ENCODE results near the gene MSRB1. TPM values are rescaled to one million over a fixed set of nuclear protein-coding genes. Genes with fewer than 3 reads are reported as not detected.
"Not testable (repeated sequence)": the region's sequence is repeated elsewhere in the genome, so short reads cannot be mapped to it uniquely, and the experiment has no call there.

Gene MSRB1
- total and polyA plus RNA-seq, 2 of the 13 experiments (the other 11 are each of a cell fraction or from before 2014, with no cell fraction given) = 32.1 to 75.4 TPM

DNA sequence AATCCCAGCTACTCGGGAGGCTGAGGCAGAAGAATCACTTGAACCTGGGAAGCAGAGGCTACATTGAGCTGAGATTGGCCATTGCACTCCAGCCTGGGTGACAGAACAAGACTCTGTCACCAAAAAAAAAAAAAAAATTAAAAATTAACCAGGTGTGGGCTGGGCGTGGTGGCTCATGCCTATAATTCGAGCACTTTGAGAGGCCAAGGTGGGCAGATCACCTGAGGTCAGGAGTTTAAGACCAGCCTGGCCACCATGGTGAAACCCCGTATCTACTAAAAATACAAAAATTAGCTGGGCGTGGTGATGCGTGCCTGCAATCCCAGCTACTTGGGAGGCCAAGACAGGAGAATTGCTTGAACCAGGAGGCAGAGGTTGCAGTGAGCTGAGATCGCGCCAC, 3.2 kb downstream of the MSRB1 start (continued):
- TF ChIP-seq, protein P1, sequence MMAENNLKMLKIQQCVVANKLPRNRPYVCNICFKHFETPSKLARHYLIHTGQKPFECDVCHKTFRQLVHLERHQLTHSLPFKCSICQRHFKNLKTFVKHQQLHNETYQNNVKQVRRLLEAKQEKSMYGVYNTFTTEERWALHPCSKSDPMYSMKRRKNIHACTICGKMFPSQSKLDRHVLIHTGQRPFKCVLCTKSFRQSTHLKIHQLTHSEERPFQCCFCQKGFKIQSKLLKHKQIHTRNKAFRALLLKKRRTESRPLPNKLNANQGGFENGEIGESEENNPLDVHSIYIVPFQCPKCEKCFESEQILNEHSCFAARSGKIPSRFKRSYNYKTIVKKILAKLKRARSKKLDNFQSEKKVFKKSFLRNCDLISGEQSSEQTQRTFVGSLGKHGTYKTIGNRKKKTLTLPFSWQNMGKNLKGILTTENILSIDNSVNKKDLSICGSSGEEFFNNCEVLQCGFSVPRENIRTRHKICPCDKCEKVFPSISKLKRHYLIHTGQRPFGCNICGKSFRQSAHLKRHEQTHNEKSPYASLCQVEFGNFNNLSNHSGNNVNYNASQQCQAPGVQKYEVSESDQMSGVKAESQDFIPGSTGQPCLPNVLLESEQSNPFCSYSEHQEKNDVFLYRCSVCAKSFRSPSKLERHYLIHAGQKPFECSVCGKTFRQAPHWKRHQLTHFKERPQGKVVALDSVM (CRISPR knock-in tag; IDR thresholded peaks at IDR 0.05) = peak; percentile 77
- TF ChIP-seq, protein P2, sequence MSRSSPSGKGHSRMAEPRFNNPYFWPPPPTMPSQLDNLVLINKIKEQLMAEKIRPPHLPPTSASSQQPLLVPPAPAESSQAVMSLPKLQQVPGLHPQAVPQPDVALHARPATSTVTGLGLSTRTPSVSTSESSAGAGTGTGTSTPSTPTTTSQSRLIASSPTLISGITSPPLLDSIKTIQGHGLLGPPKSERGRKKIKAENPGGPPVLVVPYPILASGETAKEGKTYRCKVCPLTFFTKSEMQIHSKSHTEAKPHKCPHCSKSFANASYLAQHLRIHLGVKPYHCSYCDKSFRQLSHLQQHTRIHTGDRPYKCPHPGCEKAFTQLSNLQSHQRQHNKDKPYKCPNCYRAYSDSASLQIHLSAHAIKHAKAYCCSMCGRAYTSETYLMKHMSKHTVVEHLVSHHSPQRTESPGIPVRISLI (CRISPR knock-in tag; IDR thresholded peaks at IDR 0.05; ENCODE audit: borderline replicate concordance) = peak; percentile 90
- TF ChIP-seq ARID2 (CRISPR knock-in tag; IDR thresholded peaks at IDR 0.05; ENCODE audit: borderline replicate concordance) (0 out of 2 replicates have a peak, but pooled peaks have one; percentile 1), MAZ (CRISPR knock-in tag; IDR thresholded peaks at IDR 0.05; ENCODE audit: low read depth) (0 out of 2 replicates have a peak, but pooled peaks have one; percentile 2), KDM5A (IDR thresholded peaks at IDR 0.05; ENCODE audit: borderline replicate concordance, low read length) (peak; percentile 13; the same call in 1 of the 2 replicates), RXRA (CRISPR knock-in tag; IDR thresholded peaks at IDR 0.05) (peak; percentile 69; the same call in 1 of the 2 replicates), RARA (CRISPR knock-in tag; IDR thresholded peaks at IDR 0.05) (peak; percentile 81), SP5 (CRISPR knock-in tag; IDR thresholded peaks at IDR 0.05; ENCODE audit: borderline replicate concordance, low read depth) (peak; percentile 22; the same call in 1 of the 2 replicates), NAIF1 (CRISPR knock-in tag; IDR thresholded peaks at IDR 0.05; ENCODE audit: borderline replicate concordance) (0 out of 2 replicates have a peak, but pooled peaks have one; percentile 13), ZNF747 (CRISPR knock-in tag; IDR thresholded peaks at IDR 0.05; ENCODE audit: borderline replicate concordance) (0 out of 2 replicates have a peak, but pooled peaks have one; percentile 18)
- not testable (repeated sequence) for TF ChIP-seq MAZ (IDR thresholded peaks at IDR 0.05; ENCODE audit: borderline replicate concordance, low read depth, low read length)
- TF ChIP-seq, protein P3, sequence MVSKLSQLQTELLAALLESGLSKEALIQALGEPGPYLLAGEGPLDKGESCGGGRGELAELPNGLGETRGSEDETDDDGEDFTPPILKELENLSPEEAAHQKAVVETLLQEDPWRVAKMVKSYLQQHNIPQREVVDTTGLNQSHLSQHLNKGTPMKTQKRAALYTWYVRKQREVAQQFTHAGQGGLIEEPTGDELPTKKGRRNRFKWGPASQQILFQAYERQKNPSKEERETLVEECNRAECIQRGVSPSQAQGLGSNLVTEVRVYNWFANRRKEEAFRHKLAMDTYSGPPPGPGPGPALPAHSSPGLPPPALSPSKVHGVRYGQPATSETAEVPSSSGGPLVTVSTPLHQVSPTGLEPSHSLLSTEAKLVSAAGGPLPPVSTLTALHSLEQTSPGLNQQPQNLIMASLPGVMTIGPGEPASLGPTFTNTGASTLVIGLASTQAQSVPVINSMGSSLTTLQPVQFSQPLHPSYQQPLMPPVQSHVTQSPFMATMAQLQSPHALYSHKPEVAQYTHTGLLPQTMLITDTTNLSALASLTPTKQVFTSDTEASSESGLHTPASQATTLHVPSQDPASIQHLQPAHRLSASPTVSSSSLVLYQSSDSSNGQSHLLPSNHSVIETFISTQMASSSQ (IDR thresholded peaks at IDR 0.05; ENCODE audit: low read depth) = peak; percentile 86
- TF ChIP-seq, protein P3 (CRISPR knock-in tag; IDR thresholded peaks at IDR 0.05; ENCODE audit: borderline replicate concordance) = 0 out of 2 replicates have a peak, but pooled peaks have one; percentile 59
- TF ChIP-seq, protein P4, sequence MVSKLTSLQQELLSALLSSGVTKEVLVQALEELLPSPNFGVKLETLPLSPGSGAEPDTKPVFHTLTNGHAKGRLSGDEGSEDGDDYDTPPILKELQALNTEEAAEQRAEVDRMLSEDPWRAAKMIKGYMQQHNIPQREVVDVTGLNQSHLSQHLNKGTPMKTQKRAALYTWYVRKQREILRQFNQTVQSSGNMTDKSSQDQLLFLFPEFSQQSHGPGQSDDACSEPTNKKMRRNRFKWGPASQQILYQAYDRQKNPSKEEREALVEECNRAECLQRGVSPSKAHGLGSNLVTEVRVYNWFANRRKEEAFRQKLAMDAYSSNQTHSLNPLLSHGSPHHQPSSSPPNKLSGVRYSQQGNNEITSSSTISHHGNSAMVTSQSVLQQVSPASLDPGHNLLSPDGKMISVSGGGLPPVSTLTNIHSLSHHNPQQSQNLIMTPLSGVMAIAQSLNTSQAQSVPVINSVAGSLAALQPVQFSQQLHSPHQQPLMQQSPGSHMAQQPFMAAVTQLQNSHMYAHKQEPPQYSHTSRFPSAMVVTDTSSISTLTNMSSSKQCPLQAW (CRISPR knock-in tag; IDR thresholded peaks at IDR 0.05) = peak; percentile 69

All from HepG2 (cell line).